SU-DHL-6 (cell line): ENCODE results near the gene IQCE.

Source experiments
- H2AFZ ChIP-seq: fragments of 200-600 bp; sonication (generic); 2 replicates; pipeline ENCODE4 v1.6.1; 2014; ENCODE audit warnings: low read depth, mild to moderate bottlenecking, moderate library complexity, mixed read lengths, antibody characterized with exemption, low read length; ENCODE audit not compliant: severe bottlenecking
- H3F3A ChIP-seq: fragments of 200-600 bp; shearing (Covaris generic); 2 replicates; pipeline ENCODE4 v1.6.0; 2016; ENCODE audit warnings: antibody characterized with exemption, mild to moderate bottlenecking; ENCODE audit not compliant: insufficient read depth
- H3K27ac ChIP-seq: fragments of 200-600 bp; sonication (generic); 2 replicates; pipeline ENCODE4 v1.5.1; 2016; ENCODE audit warnings: low read depth, mild to moderate bottlenecking, low read length, moderate library complexity, mixed read lengths
- H3K27me3 ChIP-seq: fragments of 200-600 bp; sonication (generic), shearing (Covaris generic); 2 replicates; pipeline ENCODE4 v1.6.0; 2014; ENCODE audit warnings: mild to moderate bottlenecking, low read length
- H3K36me3 ChIP-seq: fragments of 200-600 bp; sonication (generic); 2 replicates; pipeline ENCODE4 v1.6.1; 2014; ENCODE audit warnings: mild to moderate bottlenecking, low read length, mixed read lengths
- H3K4me2 ChIP-seq: fragments of 300-600, 200-600 bp; shearing (Covaris generic), sonication (generic); 2 replicates; pipeline ENCODE4 v1.6.0; 2014; ENCODE audit warnings: low read length, low read depth, mild to moderate bottlenecking; ENCODE audit not compliant: poor library complexity, severe bottlenecking
- H3K4me3 ChIP-seq: fragments of 200-600 bp; sonication (generic); 2 replicates; pipeline ENCODE4 v1.5.1; 2014; ENCODE audit warnings: antibody characterized with exemption, low read length, mild to moderate bottlenecking, mixed read lengths; ENCODE audit not compliant: insufficient read depth, poor library complexity, severe bottlenecking
- H3K79me2 ChIP-seq: fragments of 200-600 bp; sonication (generic); 2 replicates; pipeline ENCODE4 v1.6.1; 2014; ENCODE audit warnings: mild to moderate bottlenecking, low read length, moderate library complexity; ENCODE audit not compliant: insufficient read depth
- H3K9ac ChIP-seq: fragments of 200-600 bp; sonication (generic); 2 replicates; pipeline ENCODE4 v1.7.0; 2014; ENCODE audit warnings: mild to moderate bottlenecking, low read length
- H3K9me2 ChIP-seq: fragments of 200-600 bp; sonication (generic); replicated peaks from 2 replicates; pipeline ENCODE4 v1.6.1; 2014; ENCODE audit warnings: low read length; ENCODE audit not compliant: insufficient read depth
- H3K9me3 ChIP-seq: fragments of 200-600 bp; sonication (generic); 2 replicates; pipeline ENCODE4 v1.6.1; 2014; ENCODE audit warnings: low read length, mixed read lengths; ENCODE audit not compliant: insufficient read depth
- H4K20me1 ChIP-seq: fragments of 200-600 bp; sonication (generic); 2 replicates; pipeline ENCODE4 v1.6.1; 2014; ENCODE audit warnings: low read depth, mild to moderate bottlenecking, antibody characterized with exemption, low read length, moderate library complexity, mixed read lengths
- EZH2phosphoT487 ChIP-seq: fragments of 200-600 bp; sonication (generic), shearing (Covaris generic); conservative IDR thresholded peaks from 2 replicates; pipeline ENCODE4 v1.6.1; 2018; ENCODE audit warnings: mild to moderate bottlenecking, antibody characterized with exemption, low read length, moderate library complexity, mixed read lengths
- TF ChIP-seq, protein P1 (sequence below): fragments of 200-600 bp; sonication (generic); IDR thresholded peaks from one replicate; pipeline ENCODE4 v1.5.1; 2017; ENCODE audit warnings: antibody characterized with exemption, mild to moderate bottlenecking, low read length, moderate library complexity; ENCODE audit not compliant: insufficient read depth, poor library complexity, severe bottlenecking

The IQCE gene

DNA sequence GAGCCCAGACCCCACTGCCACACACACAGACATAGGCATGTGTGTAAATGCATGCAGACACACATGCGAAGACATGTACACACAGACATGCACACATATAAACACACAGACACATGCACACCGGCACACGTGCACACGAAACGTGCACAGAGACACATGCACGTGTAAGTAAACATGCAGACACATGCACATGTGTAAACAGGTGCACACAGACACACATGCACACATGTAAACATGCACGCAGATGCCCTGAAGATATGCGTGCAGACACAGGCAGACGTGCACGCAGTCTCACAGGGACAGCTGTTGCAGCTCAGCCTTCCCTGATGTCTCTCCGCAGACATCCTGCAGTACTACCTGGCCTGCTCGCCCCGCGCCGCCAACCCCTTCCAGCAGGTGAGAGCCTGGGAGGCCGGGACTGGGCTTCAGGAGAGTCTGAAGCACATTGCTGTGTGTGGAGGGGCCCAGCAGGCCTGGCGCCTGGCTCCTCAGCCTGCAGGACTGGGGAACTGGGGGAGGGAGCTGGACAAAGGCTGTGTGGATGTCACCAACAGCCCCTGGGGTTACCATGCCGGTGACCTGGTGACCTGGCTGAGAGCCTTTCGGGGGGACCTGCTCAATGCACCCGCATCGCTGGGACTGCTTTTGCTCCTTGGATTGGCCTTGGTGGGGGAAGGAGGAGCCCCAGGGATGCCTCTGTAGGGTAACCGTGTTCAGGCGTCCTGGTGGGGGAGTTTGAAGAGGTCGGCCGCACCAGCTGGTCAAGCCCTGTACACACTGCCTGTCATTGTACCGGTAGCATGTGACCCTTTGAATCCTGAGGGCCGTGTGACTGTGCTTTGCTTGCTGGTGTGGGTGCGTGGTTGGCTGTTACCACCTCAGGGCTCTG, 93.3 kb downstream of the IQCE start:
- Histone ChIP-seq H3K36me3 (no peaks in the 10 kb centered on the region), H3K27me3 (no peaks in the 10 kb centered on the region), H3K4me3 (no peak overlapping the region), H3K9me2 (no peaks in the 10 kb centered on the region), H3K9ac (no peak overlapping the region), H2AFZ (no peak overlapping the region), H3K4me2 (no peak overlapping the region), H3F3A (no peaks in the 10 kb centered on the region), H3K79me2 (no peaks in the 10 kb centered on the region), H4K20me1 (no peaks in the 10 kb centered on the region), H3K27ac (no peak overlapping the region), H3K9me3 (no peaks in the 10 kb centered on the region)
- no peak for TF ChIP-seq EZH2phosphoT487
- TF ChIP-seq, protein P1, sequence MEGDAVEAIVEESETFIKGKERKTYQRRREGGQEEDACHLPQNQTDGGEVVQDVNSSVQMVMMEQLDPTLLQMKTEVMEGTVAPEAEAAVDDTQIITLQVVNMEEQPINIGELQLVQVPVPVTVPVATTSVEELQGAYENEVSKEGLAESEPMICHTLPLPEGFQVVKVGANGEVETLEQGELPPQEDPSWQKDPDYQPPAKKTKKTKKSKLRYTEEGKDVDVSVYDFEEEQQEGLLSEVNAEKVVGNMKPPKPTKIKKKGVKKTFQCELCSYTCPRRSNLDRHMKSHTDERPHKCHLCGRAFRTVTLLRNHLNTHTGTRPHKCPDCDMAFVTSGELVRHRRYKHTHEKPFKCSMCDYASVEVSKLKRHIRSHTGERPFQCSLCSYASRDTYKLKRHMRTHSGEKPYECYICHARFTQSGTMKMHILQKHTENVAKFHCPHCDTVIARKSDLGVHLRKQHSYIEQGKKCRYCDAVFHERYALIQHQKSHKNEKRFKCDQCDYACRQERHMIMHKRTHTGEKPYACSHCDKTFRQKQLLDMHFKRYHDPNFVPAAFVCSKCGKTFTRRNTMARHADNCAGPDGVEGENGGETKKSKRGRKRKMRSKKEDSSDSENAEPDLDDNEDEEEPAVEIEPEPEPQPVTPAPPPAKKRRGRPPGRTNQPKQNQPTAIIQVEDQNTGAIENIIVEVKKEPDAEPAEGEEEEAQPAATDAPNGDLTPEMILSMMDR = no peak

DNA sequence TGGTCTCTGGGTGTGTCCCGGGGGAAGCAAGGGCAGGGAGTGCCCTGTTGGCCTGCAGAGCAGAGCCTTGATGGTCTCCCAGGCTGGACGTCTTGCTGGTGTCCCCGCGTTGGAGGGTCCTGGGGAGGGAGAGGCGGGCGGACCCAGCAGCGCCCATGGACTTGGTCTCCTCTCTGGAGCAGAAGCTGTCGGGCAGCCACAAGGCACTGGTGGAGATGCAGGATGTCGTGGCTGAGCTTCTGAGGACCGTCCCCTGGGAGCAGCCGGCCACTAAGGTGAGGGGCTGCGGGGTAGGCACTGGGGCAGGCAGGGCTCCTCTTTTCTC, 93.9 kb downstream of the IQCE start:
- Histone ChIP-seq H3K27me3 (no peaks in the 10 kb centered on the region), H3F3A (no peaks in the 10 kb centered on the region), H3K9me2 (no peaks in the 10 kb centered on the region), H3K79me2 (no peaks in the 10 kb centered on the region), H4K20me1 (no peaks in the 10 kb centered on the region), H3K9ac (no peak overlapping the region), H2AFZ (no peak overlapping the region), H3K27ac (no peak overlapping the region), H3K36me3 (no peaks in the 10 kb centered on the region), H3K9me3 (no peaks in the 10 kb centered on the region), H3K4me3 (no peak overlapping the region), H3K4me2 (no peak overlapping the region)
- no peak for TF ChIP-seq EZH2phosphoT487
- TF ChIP-seq, protein P1 = no peak

- no peaks in the 10 kb centered on the region for H3K36me3 ChIP-seq
- TF ChIP-seq EZH2phosphoT487 = no peak
- TF ChIP-seq, protein P1 = no peak
- no peak overlapping the region for H3K9ac ChIP-seq
- H3K27ac ChIP-seq = no peak overlapping the region
- H3F3A ChIP-seq = no peaks in the 10 kb centered on the region
- no peak overlapping the region for H3K4me2 ChIP-seq
- no peaks in the 10 kb centered on the region for H4K20me1 ChIP-seq
- H3K27me3 ChIP-seq = no peaks in the 10 kb centered on the region
- H3K9me2 ChIP-seq = no peaks in the 10 kb centered on the region
- no peak overlapping the region for H2AFZ ChIP-seq
- H3K79me2 ChIP-seq = no peaks in the 10 kb centered on the region
- no peaks in the 10 kb centered on the region for H3K9me3 ChIP-seq
- H3K4me3 ChIP-seq = no peak overlapping the region
These were observed 95.3 kb downstream of the IQCE start for GRCh38 chr7:2654059-2654458.
